ENCODE results near the gene PTRH1. TPM values are rescaled to one million over a fixed set of nuclear protein-coding genes. Genes with fewer than 3 reads are reported as not detected.

Gene PTRH1
- total and polyA plus RNA-seq, 10 of the 15 experiments (the other 5 are each of a cell fraction or from before 2014, with no cell fraction given) = 0.69 to 38.4 (median 10.2) TPM

DNA sequence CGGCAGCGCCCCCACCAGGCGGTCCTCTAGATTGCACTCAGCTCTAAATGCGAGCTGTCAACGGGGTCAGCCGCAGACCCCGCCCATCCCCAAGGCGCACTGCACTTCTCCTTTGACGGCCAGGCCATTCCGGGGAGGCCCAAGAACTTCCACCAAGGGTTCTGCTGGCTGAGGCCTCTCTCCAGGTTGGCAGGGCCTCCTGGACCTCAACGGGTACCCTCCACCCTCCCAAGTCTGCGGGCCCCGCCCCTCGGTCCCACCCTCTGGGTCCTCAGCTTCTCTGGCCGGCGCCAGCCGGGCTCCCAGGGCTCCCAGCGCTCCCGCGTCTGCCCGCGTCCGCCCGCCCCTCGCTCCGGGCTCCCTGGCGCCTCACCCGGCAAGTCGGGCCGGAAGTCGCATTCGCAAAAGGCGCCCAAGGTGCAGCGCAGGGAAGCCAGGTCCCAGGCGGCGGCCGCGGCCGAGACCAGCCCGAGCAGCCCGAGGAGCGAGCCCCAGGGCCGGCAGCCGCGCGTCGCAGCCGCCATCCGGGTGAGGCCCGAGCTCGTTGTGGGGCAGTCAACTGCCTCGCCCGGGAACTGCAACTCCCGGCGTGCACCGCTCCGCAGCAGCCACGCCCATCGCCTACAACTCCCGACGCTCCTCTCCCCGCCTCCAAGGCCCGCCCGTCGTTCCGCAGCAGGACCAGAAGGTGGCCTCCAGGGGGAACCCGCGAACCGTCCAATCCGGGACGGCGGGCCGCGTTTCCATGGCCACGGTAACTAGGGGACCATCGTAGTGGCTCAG lies 19.5 kb upstream of the PTRH1 start, which contains the start of gene TOR2A (continued):
- TF ChIP-seq, protein P1, sequence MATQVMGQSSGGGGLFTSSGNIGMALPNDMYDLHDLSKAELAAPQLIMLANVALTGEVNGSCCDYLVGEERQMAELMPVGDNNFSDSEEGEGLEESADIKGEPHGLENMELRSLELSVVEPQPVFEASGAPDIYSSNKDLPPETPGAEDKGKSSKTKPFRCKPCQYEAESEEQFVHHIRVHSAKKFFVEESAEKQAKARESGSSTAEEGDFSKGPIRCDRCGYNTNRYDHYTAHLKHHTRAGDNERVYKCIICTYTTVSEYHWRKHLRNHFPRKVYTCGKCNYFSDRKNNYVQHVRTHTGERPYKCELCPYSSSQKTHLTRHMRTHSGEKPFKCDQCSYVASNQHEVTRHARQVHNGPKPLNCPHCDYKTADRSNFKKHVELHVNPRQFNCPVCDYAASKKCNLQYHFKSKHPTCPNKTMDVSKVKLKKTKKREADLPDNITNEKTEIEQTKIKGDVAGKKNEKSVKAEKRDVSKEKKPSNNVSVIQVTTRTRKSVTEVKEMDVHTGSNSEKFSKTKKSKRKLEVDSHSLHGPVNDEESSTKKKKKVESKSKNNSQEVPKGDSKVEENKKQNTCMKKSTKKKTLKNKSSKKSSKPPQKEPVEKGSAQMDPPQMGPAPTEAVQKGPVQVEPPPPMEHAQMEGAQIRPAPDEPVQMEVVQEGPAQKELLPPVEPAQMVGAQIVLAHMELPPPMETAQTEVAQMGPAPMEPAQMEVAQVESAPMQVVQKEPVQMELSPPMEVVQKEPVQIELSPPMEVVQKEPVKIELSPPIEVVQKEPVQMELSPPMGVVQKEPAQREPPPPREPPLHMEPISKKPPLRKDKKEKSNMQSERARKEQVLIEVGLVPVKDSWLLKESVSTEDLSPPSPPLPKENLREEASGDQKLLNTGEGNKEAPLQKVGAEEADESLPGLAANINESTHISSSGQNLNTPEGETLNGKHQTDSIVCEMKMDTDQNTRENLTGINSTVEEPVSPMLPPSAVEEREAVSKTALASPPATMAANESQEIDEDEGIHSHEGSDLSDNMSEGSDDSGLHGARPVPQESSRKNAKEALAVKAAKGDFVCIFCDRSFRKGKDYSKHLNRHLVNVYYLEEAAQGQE (IDR thresholded peaks at IDR 0.05; ENCODE audit: low read depth, low read length) = no peak
- no peak for TF ChIP-seq NRF1 (conservative IDR thresholded peaks at IDR 0.05; ENCODE audit: low read depth, low read length)

DNA sequence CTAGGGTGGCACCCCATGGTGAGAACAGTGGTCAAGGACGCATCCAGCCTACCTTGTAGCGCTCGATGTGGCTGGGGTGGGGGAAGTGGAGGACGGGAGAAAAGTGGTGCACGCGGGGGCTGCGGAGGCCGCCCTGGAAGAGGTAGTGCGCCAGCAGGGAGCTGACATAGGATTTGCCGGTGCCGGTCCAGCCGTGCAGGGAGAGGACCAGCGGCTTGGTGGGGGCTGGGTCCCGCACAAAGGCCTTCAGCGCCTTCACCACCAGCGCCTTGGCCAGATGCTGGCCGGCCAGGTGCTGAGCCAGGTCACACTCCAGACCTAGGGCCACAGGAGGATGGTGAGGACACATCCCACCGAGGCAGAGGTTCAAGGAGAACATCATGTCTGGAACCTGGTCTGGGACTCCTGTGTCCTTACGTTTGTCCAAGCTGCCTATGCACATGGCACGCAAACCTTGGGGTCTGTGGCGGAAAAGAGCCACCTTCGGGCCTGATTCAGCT lies 18.8 kb upstream of the PTRH1 start:
- in situ Hi-C loops (cut with MboI) = loop anchor here (5.0 kb wide), 2 partner anchors 142 to 232 kb away; no protein-coding TSS in a partner anchor
- intact Hi-C loops (cut with micrococcal nuclease; ENCODE audit: unreplicated experiment) = loop anchor here (1.0 to 2.0 kb wide), 4 partner anchors 43 to 230 kb away; no protein-coding TSS in a partner anchor
- ChIA-PET SMC1A (ENCODE audit: uncharacterized antibody, unreplicated experiment) (interaction anchor here (0.8 to 2.3 kb wide), 26 partner anchors 11 to 338 kb away, joined by 3 to 25 read pairs (median 6); partner anchors contain the start of genes CDK9, CFAP157, ENG and FPGS), RAD21 (ENCODE audit: unreplicated experiment) (interaction anchor here (0.7 to 2.6 kb wide), 38 partner anchors 18 to 793 kb away, joined by 3 to 83 read pairs (median 4); partner anchors contain the start of genes CDK9, FPGS, PTRH1 and SH2D3C), POLR2A (interaction anchor here (0.6 to 2.0 kb wide), 10 partner anchors 37 to 215 kb away, joined by 3 to 13 read pairs (median 4); partner anchors contain the start of genes CDK9 and SH2D3C), CTCF (interaction anchor here (0.5 to 2.5 kb wide), 60 partner anchors 10 to 1143 kb away, joined by 3 to 79 read pairs (median 5); partner anchors contain the start of genes CDK9, ENG, FPGS and PIP5KL1)
- Histone ChIP-seq H3K9ac (ENCODE audit: control insufficient read depth, insufficient read depth, low read length) (peak overlapping the region; percentile 78; the same call in 1 of the 2 replicates), H3K36me3 (ENCODE audit: control insufficient read depth in 2 of 2, insufficient read depth in 2 of 2, low read length in 1 of 2) (no peaks in the 10 kb centered on the region; a peak in 1 of 4 replicates), H3K27me3 (replicated peaks in 1 of 2; ENCODE audit: control insufficient read depth in 2 of 2, insufficient read depth in 2 of 2, low read length in 1 of 2) (no peaks in the 10 kb centered on the region), H3K27ac (ENCODE audit: control insufficient read depth, insufficient read depth) (no peak overlapping the region; the same call in 1 of the 2 replicates), H3K4me2 (ENCODE audit: control insufficient read depth, insufficient read depth) (peak overlapping the region; percentile 100), H2AFZ (ENCODE audit: control insufficient read depth, low read depth, low read length) (peak overlapping the region; percentile 94), H3K9me3 (replicated peaks; ENCODE audit: control insufficient read depth, insufficient read depth, low read length) (no peaks in the 10 kb centered on the region), H3K79me2 (ENCODE audit: control insufficient read depth, insufficient read depth, low read length) (no peaks in the 10 kb centered on the region), H3K4me3 (peak overlapping the region; percentile 76; the same call in 1 of the 2 replicates), H4K20me1 (ENCODE audit: control insufficient read depth, insufficient read depth) (no peaks in the 10 kb centered on the region), H3K4me1 (ENCODE audit: control insufficient read depth, insufficient read depth, low read length) (peaks cover 6% of the 10 kb centered on the region)
- no peak for ATAC-seq
- FAIRE-seq = no peak
- no peak for DNase-seq (ENCODE audit: low read depth, low spot score)
- BruUV-seq (replicated peaks) = no TSS peak
- 56% methylated on average over 21 of the region's 22 CpGs for WGBS (ENCODE audit: insufficient coverage, insufficient replicate concordance, low lambda C conversion rate, missing lambda C conversion rate)
- TF ChIP-seq, protein P2, sequence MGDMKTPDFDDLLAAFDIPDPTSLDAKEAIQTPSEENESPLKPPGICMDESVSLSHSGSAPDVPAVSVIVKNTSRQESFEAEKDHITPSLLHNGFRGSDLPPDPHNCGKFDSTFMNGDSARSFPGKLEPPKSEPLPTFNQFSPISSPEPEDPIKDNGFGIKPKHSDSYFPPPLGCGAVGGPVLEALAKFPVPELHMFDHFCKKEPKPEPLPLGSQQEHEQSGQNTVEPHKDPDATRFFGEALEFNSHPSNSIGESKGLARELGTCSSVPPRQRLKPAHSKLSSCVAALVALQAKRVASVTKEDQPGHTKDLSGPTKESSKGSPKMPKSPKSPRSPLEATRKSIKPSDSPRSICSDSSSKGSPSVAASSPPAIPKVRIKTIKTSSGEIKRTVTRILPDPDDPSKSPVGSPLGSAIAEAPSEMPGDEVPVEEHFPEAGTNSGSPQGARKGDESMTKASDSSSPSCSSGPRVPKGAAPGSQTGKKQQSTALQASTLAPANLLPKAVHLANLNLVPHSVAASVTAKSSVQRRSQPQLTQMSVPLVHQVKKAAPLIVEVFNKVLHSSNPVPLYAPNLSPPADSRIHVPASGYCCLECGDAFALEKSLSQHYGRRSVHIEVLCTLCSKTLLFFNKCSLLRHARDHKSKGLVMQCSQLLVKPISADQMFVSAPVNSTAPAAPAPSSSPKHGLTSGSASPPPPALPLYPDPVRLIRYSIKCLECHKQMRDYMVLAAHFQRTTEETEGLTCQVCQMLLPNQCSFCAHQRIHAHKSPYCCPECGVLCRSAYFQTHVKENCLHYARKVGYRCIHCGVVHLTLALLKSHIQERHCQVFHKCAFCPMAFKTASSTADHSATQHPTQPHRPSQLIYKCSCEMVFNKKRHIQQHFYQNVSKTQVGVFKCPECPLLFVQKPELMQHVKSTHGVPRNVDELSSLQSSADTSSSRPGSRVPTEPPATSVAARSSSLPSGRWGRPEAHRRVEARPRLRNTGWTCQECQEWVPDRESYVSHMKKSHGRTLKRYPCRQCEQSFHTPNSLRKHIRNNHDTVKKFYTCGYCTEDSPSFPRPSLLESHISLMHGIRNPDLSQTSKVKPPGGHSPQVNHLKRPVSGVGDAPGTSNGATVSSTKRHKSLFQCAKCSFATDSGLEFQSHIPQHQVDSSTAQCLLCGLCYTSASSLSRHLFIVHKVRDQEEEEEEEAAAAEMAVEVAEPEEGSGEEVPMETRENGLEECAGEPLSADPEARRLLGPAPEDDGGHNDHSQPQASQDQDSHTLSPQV (IDR thresholded peaks at IDR 0.05) = 0 out of 2 replicates have a peak, but pooled peaks have one; percentile 12
- TF ChIP-seq IKZF1 (conservative IDR thresholded peaks at IDR 0.05) = no peak
- TF ChIP-seq, protein P3, sequence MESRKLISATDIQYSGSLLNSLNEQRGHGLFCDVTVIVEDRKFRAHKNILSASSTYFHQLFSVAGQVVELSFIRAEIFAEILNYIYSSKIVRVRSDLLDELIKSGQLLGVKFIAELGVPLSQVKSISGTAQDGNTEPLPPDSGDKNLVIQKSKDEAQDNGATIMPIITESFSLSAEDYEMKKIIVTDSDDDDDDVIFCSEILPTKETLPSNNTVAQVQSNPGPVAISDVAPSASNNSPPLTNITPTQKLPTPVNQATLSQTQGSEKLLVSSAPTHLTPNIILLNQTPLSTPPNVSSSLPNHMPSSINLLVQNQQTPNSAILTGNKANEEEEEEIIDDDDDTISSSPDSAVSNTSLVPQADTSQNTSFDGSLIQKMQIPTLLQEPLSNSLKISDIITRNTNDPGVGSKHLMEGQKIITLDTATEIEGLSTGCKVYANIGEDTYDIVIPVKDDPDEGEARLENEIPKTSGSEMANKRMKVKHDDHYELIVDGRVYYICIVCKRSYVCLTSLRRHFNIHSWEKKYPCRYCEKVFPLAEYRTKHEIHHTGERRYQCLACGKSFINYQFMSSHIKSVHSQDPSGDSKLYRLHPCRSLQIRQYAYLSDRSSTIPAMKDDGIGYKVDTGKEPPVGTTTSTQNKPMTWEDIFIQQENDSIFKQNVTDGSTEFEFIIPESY (IDR thresholded peaks at IDR 0.05) = 0 out of 2 replicates have a peak, but pooled peaks have one; percentile 43

Measured in GM12878 (cell line).